Epidermal melanocyte (primary cell): ENCODE measurements around the gene AOPEP.
"Not testable (repeated sequence)": the region's sequence is repeated elsewhere in the genome, so short reads cannot be mapped to it uniquely, and the experiment has no call there.

Experiments
- DNase-seq: peaks from one replicate; pipeline ENCODE4 v3.0.0; 2011; ENCODE audit warnings: low spot score; ENCODE audit not compliant: insufficient read length

The AOPEP gene

DNA sequence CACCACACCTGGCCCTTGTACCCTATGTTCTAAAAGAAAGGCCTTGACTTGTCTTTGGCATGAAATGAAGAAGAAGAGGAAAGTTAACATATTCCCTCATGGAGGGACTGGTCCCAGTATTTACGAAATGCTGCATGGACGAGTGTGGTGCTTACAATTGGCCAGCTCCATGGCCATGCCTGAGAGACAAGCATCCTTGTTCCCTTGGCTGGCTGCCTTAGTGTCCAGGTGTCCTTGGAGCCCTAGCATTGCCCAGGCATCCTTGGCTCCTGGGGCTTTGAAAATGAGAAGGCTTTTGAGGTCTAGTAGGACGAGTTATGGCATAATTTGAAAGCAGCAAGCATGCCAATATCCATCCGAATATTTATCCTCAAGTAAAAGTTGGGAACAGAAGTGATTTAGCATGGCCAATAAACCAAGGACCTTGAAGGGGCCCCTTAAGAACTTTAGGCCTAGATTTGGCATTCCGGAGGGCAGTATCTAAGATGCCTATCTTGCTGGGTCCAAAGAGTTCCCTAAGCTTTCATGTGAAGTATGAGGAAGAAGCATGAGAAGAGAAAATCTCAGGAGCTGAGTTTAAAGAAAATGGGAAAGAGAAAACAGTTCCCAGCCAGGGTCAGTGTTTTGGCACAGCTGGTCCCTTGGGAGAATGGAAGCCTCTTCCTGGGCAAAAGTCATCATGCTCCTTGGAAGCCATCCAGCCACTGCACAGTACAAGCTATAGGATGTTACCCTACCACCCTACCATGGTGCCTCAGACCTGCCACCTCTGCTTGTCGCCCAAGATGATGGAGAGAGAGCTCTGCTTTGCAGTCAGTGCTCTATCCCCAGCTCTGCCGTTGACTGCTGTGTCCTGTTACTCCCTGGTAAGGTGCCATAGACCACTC, 91.0 kb downstream of the AOPEP start:
- no peak for DNase-seq

DNA sequence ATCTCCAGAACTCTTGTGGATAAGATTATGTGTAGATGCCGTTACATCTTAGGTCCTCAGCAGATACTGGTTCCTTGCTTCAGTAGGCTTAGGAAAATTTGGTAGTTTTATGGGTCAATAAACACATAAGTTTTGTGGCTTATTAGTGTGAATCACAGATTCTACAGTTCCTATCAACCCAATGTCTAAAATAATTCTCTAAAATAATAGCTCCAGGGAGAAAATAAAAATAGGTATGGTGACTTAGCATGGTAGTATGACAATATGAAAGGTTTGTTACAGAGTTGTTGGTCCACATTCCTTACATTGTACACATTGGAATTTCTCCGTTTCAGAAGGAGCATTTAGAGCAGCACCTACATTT, 91.7 kb downstream of the AOPEP start:
- DNase-seq = no peak

DNA sequence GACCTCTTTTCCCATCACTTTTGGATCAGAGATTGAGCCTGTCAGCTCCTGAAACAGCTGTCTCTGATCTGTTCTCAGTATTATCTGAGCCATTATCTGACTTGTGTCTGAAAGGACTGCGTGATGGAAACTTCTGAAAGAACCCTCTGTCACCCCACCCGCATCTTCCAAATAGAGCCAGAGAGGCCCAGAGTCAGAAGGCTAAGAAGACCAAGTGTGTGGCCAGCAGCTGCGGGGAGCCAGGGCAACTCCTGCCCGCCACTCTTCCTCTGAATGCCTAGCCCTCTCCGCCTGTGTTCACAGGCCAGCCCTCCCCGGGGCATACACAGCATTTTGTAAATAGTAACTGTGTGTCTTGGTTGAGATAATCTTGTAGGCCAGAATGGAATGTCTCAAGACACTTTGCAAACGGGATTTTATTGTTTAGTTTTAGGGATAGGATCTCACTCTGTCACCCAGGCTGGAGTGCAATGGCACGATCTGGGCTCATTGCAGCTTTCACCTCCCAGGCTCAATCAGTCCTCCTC, 92.7 kb downstream of the AOPEP start:
- no peak for DNase-seq

DNA sequence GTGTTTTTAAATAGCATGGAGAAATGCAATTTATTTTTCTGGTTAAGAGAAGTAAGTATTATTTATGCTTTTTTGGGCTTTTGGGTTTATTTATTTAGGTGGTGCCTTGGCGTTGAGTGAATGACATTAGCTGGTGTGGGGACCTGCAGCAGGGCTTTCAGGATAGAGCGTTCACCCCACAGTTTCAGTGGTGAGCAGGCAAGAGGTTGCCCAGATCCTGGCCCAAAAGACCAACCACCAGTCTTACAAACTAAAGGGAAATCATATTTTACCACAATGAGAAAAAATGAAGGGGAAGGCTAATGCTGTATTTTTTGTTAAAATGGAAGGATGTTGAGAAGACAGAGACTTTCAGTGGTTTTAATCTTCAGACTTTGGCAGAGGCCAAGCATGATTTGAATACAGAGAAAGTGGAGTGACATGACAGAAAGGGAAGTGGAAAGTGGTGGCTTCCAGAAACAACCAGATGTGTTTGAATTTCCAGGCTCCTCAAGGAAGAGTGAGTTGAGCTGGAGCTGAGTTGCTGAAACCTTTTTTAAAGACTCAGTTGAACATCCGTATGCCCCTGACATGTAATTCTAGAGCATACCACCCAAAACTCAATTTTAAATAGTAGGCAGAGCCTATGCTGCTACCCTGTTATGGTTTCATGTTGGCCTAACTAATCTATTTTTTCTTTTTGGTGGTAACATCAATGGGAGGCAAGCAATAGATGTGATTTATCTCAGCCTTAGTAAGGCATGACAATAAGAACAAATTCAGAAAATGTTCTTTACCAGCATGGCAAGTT, 94.8 kb downstream of the AOPEP start:
- DNase-seq = no peak

DNA sequence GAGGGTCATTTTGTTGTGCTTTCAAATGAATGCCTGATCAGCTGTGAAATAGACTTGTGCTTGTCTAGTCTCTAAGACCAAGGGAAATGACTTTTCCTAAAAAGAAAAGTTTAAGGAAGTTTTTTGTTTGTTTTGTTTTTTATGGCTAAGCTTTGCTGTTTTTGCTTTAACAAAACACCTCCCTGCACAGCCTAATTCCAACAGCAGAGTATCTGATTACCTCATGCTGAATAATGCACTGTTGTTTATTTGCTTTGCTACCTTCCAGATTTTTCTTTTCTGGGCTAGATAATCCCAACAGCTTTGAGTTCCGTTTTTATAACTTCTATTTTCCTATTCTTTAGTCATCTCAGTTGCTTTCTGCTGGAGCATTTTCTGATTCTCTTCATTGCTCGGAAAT, 95.8 kb downstream of the AOPEP start:
- no peak for DNase-seq

DNA sequence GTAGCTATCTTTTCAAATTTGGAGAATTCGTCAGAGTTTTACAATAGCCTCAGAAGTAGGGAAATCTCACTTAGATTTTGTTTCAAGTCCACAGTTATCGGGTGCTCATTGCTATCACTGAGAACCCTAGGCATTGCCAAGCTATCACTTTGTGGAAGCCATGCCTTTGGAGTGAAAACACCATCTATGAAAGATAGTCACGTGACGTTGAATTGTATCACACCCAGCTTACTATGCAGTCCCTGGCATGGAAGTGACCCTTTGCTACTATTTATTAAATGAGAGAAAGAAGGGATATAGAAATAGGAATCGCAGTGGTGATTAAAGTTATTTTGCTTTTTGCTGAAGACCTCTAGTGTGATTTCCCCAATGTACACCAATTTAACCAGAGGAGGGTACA, 97.2 kb downstream of the AOPEP start:
- no peak for DNase-seq

DNA sequence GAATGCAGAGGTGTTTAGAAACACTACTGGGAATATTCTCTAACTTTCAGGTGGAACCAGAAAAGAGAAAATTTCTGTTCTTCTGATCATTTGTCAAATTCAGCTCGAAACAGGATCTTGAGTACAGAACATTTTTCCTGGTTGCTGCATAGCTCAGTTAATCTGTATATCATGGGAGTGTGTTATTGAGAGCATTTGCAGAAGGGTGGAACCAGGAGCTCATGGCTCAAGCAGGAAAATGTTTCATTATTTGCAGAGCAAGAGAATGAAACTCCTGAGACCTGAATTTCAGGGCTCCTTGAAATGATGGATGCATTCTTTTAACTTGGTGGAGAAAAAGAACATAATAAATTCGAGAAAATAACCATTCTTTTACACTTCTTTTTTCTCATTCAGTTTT, 97.9 kb downstream of the AOPEP start:
- DNase-seq = no peak

DNA sequence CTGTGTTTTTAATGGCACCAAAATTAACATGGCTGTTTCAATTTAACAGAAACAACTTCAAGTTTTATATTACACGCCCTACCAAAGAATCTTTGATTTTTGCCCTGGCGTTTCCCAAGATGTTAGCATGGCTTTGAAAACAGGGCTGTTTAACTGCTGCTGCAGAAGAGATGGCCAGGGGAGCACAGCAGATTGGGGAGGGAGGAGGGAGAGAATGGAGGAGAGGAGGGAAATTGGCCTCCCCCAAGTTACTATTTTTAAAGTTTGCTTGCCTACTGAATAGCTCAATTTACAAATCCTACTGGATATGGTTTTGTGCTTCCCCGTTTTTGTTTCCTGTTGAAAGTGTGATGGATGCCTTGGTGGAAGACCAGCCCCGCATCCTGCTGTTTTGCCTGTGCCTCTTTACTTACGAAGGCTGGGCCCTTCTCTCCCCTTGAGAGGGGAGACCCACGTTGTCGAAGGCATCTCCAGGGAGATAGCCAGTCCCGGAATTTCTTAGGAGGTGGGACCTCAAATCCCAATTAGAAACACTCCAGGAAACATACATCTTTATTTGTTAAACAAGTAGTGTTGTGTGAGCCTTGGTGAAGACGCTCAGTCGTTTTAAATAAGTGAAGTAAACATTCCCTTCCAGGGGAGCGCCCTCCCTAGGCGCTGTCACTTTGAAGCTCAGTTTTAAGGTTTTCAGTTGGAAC, 98.6 kb downstream of the AOPEP start:
- DNase-seq = no peak

DNA sequence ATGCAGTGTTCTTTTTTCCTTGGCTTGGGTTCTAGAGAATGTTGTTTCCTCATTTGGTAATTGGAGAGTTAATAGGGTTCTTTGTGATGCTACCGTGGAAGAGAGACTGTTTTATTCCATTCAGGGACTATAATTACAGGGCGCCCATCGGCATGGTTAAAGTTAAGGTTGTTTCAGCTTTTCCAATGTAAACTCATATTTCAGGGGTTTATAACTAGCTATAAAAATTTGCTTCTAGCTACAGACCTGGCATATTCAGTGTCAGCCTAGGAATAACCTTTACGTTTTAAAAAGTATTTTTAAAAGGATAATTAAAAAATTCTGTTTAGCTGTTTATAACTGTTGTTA, 99.1 kb downstream of the AOPEP start:
- DNase-seq = no peak

DNA sequence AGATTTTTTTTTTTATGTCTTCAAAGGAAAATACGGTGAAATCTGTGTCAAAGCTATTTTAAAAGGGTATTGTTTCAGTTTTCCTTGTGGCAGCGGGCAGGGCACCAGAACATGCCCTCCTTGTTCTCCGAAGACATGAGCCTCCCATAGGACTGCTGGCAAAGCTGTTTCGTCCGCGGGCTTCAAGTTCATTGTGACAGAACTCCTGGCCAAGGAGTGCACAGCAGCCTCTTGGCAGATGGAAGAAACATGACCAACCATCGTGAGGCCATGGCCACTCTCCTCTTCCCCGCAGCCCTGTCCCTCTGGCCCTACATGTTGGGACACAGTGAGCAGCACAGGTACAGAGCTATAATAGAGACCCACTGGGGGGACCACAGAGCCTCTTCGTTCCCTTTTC, 99.5 kb downstream of the AOPEP start:
- no peak for DNase-seq

DNA sequence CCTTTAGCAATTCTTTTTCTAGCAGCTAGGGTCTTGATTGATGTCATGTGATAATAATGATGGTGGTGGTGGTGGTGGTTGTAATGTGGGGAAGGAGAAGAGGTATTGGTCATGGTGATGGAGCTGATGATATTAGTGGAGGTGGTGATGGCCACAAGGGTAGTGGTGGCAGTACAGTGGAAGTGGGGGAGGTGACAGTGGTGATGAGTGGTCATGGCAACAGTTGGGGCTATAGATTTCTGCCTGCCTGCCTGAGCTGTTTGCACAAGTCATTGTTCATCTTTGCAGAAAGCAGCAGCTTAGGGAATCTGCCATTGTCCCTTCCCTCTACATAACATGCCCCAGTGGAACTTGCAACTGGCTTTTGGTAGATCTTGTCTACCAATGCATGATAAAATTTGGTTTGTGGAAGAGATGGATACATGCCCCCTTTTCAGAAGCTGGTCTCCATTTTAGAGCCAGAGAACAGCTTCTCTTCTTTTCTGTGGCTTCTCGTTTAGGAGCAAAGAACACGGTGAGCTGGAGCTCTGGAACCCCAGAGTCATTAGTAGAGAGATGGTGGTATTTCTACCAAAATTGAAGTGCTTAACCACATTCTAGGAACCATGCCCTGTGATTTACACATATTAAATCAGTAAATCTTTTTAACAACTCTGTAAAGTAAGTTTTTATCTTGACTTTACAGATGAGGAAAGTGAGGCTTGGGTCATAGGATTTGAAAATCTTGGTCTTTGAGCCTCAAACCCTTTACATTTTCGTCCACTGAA, 100.3 kb downstream of the AOPEP start:
- DNase-seq = no peak

DNA sequence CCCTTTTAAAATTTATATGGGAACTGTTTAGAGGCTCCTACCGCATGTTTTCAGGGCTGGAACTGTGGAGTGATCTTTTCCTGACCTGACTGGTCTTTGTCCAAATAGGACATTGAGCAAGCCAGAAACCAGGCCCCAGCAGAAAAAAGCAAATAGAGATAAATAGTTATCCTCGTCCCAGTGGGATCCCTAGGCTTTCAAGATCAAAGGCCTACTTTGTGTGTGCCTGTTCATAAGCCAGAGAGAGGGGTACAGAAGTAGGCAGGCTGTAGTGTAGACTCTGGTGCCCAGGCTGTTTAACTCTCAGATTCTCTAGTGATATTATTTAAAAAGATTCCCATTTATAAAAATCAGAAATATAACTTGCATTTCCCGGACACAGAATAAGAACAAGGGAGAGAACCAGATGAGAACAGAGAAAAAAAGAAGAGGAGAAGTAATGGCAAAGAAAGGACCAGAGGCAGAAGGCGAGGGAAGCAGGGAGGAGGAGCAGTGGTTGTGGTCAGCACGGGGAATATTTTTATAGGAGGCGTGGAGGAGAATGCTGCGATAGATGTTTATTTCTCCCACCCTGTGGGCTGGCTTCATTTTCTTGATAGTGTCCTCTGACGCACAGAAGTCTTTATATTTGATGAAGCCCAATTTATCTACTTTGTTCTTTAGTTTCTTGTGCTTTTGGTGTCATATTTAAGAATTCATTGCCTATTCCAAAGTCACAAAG, 101.2 kb downstream of the AOPEP start:
- DNase-seq = no peak

DNA sequence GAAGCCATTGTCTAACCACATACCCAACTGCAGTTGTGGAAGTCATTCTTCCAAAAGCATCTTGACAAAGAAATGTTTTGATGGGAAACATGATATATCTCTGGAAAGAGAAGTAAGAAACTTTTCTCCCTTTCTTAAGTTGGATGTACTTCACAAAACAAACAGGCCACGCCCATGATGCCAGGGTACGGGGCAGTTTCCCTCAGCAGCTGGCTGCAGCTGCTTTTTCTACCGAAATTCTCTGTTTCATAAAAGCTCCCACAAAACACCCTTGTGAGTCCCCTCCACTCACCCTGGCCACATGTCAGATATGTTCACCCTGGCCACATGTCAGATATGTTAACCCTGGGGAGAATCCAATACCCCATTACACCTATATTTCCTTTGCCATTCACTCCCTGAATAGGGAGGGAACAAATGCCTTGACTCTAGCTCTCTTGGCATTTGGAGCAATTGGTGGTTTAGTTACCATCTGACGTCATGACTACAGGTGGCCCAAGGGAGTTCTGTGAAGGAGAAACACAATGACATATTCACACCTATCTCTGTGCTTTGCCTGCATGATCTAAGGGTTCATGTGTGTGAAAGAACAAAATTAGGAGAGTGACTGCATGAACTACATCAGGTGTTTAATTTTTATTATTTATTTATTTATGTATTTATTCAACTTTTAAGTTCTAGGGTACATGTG, 103.0 kb downstream of the AOPEP start:
- DNase-seq = no peak

DNA sequence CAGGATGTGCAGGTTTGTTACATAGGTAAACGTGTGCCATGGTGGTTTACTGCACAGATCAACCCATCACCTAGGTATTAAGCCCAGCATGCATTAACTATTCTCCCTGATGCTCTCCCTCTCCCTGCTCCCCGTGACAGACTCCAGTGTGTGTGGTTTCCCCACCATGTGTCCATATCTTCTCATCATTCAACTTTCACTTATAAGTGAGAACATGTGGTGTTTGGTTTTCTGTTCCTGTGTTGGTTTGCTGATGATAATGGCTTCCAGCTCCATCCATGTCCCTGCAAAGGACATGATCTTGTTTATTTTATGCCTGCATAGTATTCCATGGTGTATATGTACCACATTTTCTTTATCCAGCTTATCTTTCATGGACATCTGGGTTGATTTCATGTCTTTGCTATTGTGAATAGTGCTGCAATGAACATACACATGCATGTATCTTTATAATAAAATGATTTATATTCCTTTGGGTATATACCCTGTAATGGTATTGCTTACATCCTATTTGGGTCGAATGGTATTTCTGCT, 103.6 kb downstream of the AOPEP start:
- not testable (repeated sequence) for DNase-seq

DNA sequence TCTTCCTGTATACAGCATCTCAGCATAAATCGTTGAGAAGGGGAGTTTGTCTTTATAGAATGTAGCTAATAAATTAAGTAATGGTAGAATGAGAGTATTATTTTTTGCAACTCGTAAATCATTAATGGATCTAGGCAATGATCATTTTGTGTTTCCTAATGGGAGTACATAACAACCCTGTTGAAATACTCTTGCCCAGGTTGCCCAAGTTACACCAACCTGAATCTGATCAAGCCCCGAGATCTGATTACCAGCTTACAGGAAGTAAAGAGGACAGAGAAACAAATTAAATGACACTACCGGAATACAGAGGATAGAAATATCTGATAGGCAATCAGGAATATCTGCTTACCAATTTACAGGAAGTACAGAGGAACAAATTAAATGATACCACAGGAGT, 107.3 kb downstream of the AOPEP start:
- no peak for DNase-seq

DNA sequence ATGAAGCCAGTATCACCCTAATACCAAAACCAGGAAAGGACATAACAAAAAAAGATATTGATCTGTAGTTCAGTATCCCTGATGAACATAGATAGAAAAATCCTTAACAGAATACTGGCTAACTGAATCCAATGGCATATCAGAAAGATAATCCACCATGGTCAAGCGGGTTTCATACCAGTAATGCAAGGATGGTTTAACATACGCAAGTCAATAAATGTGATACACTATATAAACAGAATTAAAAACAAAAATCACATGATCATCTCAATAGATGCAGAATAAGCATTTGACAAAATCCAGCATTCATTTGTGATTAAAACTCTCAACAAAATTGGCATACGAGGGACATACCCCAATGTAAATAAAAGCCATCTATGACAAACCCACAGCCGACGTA, 110.9 kb downstream of the AOPEP start:
- no peak for DNase-seq

DNA sequence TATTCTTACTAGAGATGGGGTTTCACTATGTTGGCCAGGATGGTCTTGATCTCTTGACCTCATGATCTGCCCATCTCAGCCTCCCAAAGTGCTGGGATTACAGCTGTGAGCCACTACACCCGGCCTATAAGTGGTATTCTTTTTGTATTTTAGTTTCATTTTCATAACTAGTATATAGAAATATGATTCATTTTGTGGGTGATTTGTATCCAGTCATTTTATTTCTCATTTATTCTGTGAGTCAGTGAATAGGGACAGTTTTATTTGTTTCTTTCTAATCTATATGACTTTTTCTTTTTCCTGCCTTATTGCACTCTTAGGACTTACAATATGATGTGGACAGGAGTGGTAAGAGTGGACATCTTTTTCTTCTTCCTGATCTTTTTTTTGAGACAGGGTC, 112.9 kb downstream of the AOPEP start:
- no peak for DNase-seq

DNA sequence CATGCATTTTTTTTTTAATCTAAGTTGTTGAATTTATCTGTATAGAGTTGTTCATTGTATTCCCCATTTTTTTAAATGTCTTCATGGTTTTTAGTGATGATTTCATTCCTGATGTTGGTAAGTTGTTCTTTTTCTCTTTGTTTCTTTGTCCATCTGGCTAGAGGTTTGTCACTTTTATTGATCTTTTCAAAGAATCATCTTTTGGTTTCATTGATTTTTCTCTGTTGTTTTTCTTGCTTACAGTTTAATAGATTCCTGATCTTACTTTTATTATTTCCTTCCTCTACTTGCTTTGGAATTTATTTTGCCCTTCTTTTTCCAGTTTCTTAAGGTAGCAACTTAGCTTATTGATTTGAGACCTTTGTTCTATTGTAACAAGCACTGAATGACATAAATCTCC, 114.2 kb downstream of the AOPEP start:
- DNase-seq = no peak

DNA sequence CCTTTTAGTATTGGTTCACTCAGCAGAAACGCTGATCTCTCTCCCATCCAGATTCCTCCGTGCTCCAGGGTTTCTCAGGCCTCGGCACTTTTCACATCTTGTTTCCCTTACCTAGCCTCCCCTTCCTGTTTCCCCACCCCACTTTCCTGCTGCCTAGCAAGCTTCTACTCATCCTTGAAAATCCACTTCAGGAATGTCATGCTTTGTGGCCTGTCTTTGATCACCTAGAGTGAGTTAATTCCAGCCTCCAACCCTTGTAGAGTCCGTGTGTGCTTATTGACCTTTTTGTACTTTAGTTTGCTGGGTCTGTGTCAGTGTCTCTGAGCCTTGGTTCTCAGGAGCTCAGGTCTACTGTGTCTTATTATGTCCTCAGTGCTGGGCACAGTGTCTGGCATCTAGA, 116.6 kb downstream of the AOPEP start:
- DNase-seq = no peak

DNA sequence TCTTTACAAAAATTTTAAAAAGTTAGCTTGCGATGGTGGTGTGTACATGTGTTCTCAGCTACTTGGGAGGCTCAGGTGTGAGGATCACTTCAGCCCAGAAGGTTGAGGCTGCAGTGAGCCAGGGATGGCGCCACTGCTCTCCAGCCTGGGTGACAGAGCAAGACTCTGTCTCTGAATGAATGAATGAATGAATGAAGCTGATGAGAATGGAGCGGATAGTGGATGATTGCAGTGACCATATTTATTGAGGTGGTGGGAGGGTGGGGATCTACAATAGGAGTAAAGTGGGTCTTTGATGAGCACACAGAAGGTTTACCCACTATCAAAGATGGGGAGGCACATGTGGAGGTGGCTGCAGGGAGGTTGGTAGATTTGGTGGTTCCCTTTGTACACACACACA, 120.2 kb downstream of the AOPEP start:
- DNase-seq = no peak
